Tibial nerve (tissue), 4 donors: ENCODE results near the gene SLC11A2. TPM values are rescaled to one million over a fixed set of nuclear protein-coding genes. Genes with fewer than 3 reads are reported as not detected.

ENCODE experiments used
- DNase-seq, 2 donors: peaks; one replicate each; pipeline ENCODE4 v3.0.0-alpha.2; 2019; ENCODE audit warnings: low spot score in 2 of 2
- H3K27ac ChIP-seq, 4 donors: fragments of 200-600 bp; sonication (generic) in 3 of 4; one replicate each; pipeline ENCODE4 v1.5.1; 2017 to 2019; ENCODE audit warnings: mild to moderate bottlenecking in 1 of 4
- H3K27me3 ChIP-seq, 2 donors: fragments of 200-600 bp; sonication (generic) in 1 of 2; one replicate each; pipeline versions ENCODE4 v1.5.1 to v1.6.0; 2017 to 2019
- H3K36me3 ChIP-seq, 3 donors: fragments of 200-600 bp; sonication (generic); one replicate each; pipeline ENCODE4 v1.5.1; 2018 to 2019
- H3K4me1 ChIP-seq, 4 donors: fragments of 200-600 bp; sonication (generic) in 3 of 4; one replicate each; pipeline ENCODE4 v1.5.1; 2017 to 2019
- H3K4me3 ChIP-seq, 4 donors: fragments of 200-600 bp; sonication (generic) in 3 of 4; one replicate each; pipeline ENCODE4 v1.5.1; 2017 to 2019; ENCODE audit warnings: mild to moderate bottlenecking in 1 of 4, moderate library complexity in 1 of 4
- H3K9me3 ChIP-seq, 4 donors: fragments of 200-600 bp; sonication (generic) in 3 of 4; one replicate each; pipeline ENCODE4 v1.5.1; 2017 to 2019
- EP300 ChIP-seq, 2 donors: sonication (generic); formaldehyde crosslinking; IDR thresholded peaks; one replicate each; pipeline ENCODE4 v1.6.1; 2017; ENCODE audit warnings: antibody characterized with exemption in 2 of 2, mild to moderate bottlenecking in 1 of 2
- POLR2A ChIP-seq, 2 donors: fragments of 450-650 bp; IDR thresholded peaks; one replicate each; pipeline ENCODE4 v1.6.1; 2017; ENCODE audit warnings: antibody characterized with exemption in 2 of 2, mild to moderate bottlenecking in 2 of 2, moderate library complexity in 2 of 2
- WGBS, 2 donors: methylation state at CpG; one replicate each; pipeline ENCODE4 v1.1.5; 2018; 5-methylcytosine and 5-hydroxymethylcytosine counted together
- total RNA-seq, 4 donors: library from RNA; depleted of rRNA; stranded (reverse); fragments of >200 nt; gene quantifications; one replicate each; pipeline ENCODE4 v1.1.0, GENCODE V29; 2016
- TF ChIP-seq, protein P1 (sequence below), 5 experiments: fragments of 200-600 bp in 3 of 5; fragments of 450-650 bp in 2 of 5; sonication (generic) in 3 of 5; IDR thresholded peaks; one replicate each; pipeline ENCODE4 v1.5.1; 2016 to 2019; ENCODE audit warnings: antibody characterized with exemption in 5 of 5, mild to moderate bottlenecking in 3 of 5, moderate library complexity in 2 of 5

SLC11A2 gene
- total RNA-seq, 4 donors from 2014 or later, result 44.0 to 81.9 (median 51.2) TPM

DNA sequence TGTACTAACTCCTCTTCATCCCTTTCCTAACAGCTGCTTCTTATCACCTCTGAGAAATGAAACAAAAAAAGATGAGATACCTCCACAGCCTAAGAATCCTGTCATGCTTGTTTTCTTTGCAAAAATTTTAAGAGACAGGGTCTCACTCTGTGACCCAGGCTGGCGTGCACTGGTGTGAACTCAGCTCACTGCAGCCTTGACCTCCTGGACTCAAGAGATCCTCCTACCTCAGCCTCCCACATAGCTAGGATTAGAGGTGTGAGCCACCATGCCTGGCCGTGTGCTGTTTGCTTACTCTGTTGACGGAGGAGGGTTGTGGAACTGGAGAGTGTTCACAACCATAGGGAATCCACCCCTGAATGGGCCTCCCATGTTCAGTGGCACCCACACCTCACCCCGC lies 41.0 kb upstream of the SLC11A2 start:
- H3K36me3 ChIP-seq, result peaks cover 0 to 96% (median 20%) of the 10 kb centered on the region in 3 donors
- 90 to 95% methylated on average over 4 of the region's 4 CpGs for WGBS, 2 donors
- H3K27ac ChIP-seq, result no peak overlapping the region
- no peak for TF ChIP-seq EP300 (IDR thresholded peaks at IDR 0.05)
- TF ChIP-seq, protein P1, sequence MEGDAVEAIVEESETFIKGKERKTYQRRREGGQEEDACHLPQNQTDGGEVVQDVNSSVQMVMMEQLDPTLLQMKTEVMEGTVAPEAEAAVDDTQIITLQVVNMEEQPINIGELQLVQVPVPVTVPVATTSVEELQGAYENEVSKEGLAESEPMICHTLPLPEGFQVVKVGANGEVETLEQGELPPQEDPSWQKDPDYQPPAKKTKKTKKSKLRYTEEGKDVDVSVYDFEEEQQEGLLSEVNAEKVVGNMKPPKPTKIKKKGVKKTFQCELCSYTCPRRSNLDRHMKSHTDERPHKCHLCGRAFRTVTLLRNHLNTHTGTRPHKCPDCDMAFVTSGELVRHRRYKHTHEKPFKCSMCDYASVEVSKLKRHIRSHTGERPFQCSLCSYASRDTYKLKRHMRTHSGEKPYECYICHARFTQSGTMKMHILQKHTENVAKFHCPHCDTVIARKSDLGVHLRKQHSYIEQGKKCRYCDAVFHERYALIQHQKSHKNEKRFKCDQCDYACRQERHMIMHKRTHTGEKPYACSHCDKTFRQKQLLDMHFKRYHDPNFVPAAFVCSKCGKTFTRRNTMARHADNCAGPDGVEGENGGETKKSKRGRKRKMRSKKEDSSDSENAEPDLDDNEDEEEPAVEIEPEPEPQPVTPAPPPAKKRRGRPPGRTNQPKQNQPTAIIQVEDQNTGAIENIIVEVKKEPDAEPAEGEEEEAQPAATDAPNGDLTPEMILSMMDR (IDR thresholded peaks at IDR 0.05), result no peak
- no peak for DNase-seq
- no peak overlapping the region for H3K4me3 ChIP-seq
- H3K4me1 ChIP-seq, result no peaks in the 10 kb centered on the region
- H3K27me3 ChIP-seq, result no peaks in the 10 kb centered on the region
- H3K9me3 ChIP-seq, result no peaks in the 10 kb centered on the region

DNA sequence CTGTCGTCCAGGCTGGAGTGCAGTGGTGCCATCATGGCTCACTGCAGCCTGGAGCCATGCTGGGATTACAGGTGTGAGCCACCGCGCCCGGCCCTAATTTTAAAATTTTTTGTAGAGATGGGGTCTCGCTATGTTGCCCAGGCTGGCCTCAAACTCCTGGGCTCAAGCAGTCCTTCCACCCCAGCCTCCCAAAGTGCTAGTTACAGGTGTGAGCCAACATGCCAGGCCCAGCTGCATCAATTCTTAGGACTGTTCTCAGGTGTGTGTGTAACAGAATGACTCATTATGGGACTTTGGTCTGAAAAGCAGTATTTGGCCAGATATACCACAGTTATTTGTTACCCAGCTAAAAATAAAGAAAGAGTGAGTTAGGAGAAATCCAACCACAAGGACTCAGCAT lies 39.3 kb upstream of the SLC11A2 start:
- no peaks in the 10 kb centered on the region for H3K27me3 ChIP-seq
- WGBS, 2 donors, result 97% methylated on average over 5 of the region's 5 CpGs
- H3K9me3 ChIP-seq, result no peaks in the 10 kb centered on the region
- H3K4me1 ChIP-seq, result no peaks in the 10 kb centered on the region
- DNase-seq, result no peak
- TF ChIP-seq, protein P1 (IDR thresholded peaks at IDR 0.05), result no peak
- TF ChIP-seq POLR2A (IDR thresholded peaks at IDR 0.05), result no peak
- no peak for TF ChIP-seq EP300 (IDR thresholded peaks at IDR 0.05)
- H3K27ac ChIP-seq, result no peak overlapping the region
- peaks cover 0 to 96% (median 20%) of the 10 kb centered on the region in 3 donors for H3K36me3 ChIP-seq
- H3K4me3 ChIP-seq, result no peak overlapping the region

DNA sequence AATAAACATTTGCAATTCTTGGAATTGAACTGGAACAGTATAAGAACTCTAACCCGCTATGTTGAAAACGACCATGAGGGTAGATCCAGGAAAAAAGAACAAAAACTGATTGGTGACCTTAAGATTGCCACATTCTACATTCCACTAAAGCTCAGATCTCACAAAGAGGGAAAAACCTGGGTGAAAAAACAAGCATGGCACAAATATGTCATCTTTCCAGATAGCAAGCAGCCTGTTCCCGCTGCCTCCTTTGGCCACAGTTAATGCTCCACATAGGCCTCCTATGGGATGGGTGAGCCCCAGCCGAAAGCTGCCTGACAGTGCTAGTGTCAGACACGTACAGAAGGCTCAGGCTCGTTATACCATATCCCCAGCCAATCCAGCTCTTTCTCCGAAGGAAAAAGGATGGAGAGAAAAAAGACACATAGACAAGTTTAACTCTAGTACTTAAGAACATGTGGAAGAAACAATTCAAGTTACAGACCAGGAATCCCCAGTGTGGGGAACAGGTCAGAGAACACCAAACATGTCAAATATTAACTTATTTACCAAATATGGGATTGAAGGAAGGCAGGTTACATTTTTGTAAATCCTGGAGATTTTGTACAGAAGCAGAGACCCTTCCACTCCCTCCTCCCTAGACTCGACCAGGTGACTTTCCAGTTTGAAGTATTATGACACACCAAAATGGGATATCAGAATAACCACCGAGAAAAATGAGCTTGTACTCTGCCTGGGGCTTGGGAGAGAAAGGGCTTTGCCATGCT lies 36.6 kb upstream of the SLC11A2 start:
- Histone ChIP-seq H3K27me3 (no peaks in the 10 kb centered on the region), H3K4me3 (no peak overlapping the region), H3K4me1 (no peaks in the 10 kb centered on the region), H3K9me3 (no peaks in the 10 kb centered on the region), H3K27ac (no peak overlapping the region), H3K36me3 (peaks cover 2 to 100% (median 27%) of the 10 kb centered on the region in 3 donors)
- TF ChIP-seq, protein P1 (IDR thresholded peaks at IDR 0.05), result no peak
- TF ChIP-seq POLR2A (IDR thresholded peaks at IDR 0.05) (no peak), EP300 (IDR thresholded peaks at IDR 0.05) (no peak)
- no peak for DNase-seq
- 71 to 75% methylated on average over 9 of the region's 9 CpGs for WGBS, 2 donors

- H3K27me3 ChIP-seq, result no peaks in the 10 kb centered on the region
- H3K4me3 ChIP-seq, result no peak overlapping the region
- TF ChIP-seq EP300 (IDR thresholded peaks at IDR 0.05) (no peak), POLR2A (IDR thresholded peaks at IDR 0.05) (no peak)
- TF ChIP-seq, protein P1 (IDR thresholded peaks at IDR 0.05), result no peak
- WGBS, 2 donors, result 71 to 72% methylated on average over 7 of the region's 7 CpGs
- DNase-seq, result no peak
- no peaks in the 10 kb centered on the region for H3K4me1 ChIP-seq
- H3K36me3 ChIP-seq, result peaks cover 4 to 100% (median 24%) of the 10 kb centered on the region in 3 donors
- no peaks in the 10 kb centered on the region for H3K9me3 ChIP-seq
- H3K27ac ChIP-seq, result no peak overlapping the region
Observed at GRCh38 chr12:51059086-51059485, 32.9 kb upstream of the SLC11A2 start.

- TF ChIP-seq POLR2A (IDR thresholded peaks at IDR 0.05), result no peak
- no peak for TF ChIP-seq EP300 (IDR thresholded peaks at IDR 0.05)
- TF ChIP-seq, protein P1 (IDR thresholded peaks at IDR 0.05), result no peak
- no peak for DNase-seq
- Histone ChIP-seq H3K9me3 (no peaks in the 10 kb centered on the region), H3K4me3 (no peak overlapping the region), H3K27me3 (no peaks in the 10 kb centered on the region), H3K36me3 (peaks cover 4 to 100% (median 24%) of the 10 kb centered on the region in 3 donors), H3K27ac (no peak overlapping the region), H3K4me1 (no peaks in the 10 kb centered on the region)
- 75 to 84% methylated on average over 5 of the region's 5 CpGs for WGBS, 2 donors
Observed at GRCh38 chr12:51056242-51056641, 30.1 kb upstream of the SLC11A2 start.
